ENCODE data around the gene TNFSF15.

Gene TNFSF15

GRCh38 chr9:114771889-114772288 is 34.0 kb downstream of the TNFSF15 start:
- Histone ChIP-seq H3K9me3 (ENCODE audit: insufficient read depth, low read length) (no peaks in the 10 kb centered on the region), H3F3A (ENCODE audit: insufficient read depth) (no peaks in the 10 kb centered on the region), H3K27me3 (ENCODE audit: low read length) (no peaks in the 10 kb centered on the region), H3K9me2 (replicated peaks; ENCODE audit: insufficient read depth, low read length) (no peaks in the 10 kb centered on the region), H3K4me3 (ENCODE audit: insufficient read depth, low read length, poor library complexity, severe bottlenecking) (no peak overlapping the region), H4K20me1 (ENCODE audit: low read depth, low read length) (no peaks in the 10 kb centered on the region), H3K9ac (ENCODE audit: low read length) (no peak overlapping the region), H3K4me2 (ENCODE audit: low read depth, low read length, poor library complexity, severe bottlenecking) (no peak overlapping the region), H3K36me3 (ENCODE audit: low read length) (no peaks in the 10 kb centered on the region), H3K27ac (ENCODE audit: low read depth, low read length) (no peak overlapping the region), H3K79me2 (ENCODE audit: insufficient read depth, low read length) (no peaks in the 10 kb centered on the region), H2AFZ (ENCODE audit: low read depth, low read length, severe bottlenecking) (no peak overlapping the region)
- TF ChIP-seq CTCF (IDR thresholded peaks at IDR 0.05; ENCODE audit: insufficient read depth, low read length, poor library complexity, severe bottlenecking) (no peak), EZH2phosphoT487 (conservative IDR thresholded peaks at IDR 0.05; ENCODE audit: low read length) (no peak)

DNA sequence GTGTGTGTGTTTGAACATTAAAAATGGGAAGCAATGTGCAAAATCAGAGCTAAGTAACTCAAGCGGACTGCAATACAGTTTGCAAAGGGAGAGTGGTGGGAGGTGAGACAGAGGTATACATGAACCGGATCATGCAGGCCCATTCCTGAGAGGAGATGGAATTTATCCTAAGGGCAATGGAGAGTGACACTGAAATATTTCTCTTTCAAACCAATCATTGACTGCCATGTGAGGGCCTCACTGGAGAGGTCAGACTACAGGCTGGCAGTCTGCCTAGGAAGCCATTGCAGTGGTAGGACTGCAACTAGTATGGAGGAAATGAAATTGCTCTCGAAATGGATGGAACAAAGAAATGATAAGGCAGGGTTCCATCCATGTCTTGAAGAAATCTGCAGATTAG is 34.8 kb downstream of the TNFSF15 start:
- Histone ChIP-seq H3K4me2 (ENCODE audit: low read depth, low read length, poor library complexity, severe bottlenecking) (no peak overlapping the region), H3F3A (ENCODE audit: insufficient read depth) (no peaks in the 10 kb centered on the region), H3K9me2 (replicated peaks; ENCODE audit: insufficient read depth, low read length) (no peaks in the 10 kb centered on the region), H3K79me2 (ENCODE audit: insufficient read depth, low read length) (no peaks in the 10 kb centered on the region), H4K20me1 (ENCODE audit: low read depth, low read length) (no peaks in the 10 kb centered on the region), H3K27me3 (ENCODE audit: low read length) (no peaks in the 10 kb centered on the region), H3K36me3 (ENCODE audit: low read length) (no peaks in the 10 kb centered on the region), H3K27ac (ENCODE audit: low read depth, low read length) (no peak overlapping the region), H3K9me3 (ENCODE audit: insufficient read depth, low read length) (no peaks in the 10 kb centered on the region), H3K4me3 (ENCODE audit: insufficient read depth, low read length, poor library complexity, severe bottlenecking) (no peak overlapping the region), H3K9ac (ENCODE audit: low read length) (no peak overlapping the region), H2AFZ (ENCODE audit: low read depth, low read length, severe bottlenecking) (no peak overlapping the region)
- no peak for TF ChIP-seq CTCF (IDR thresholded peaks at IDR 0.05; ENCODE audit: insufficient read depth, low read length, poor library complexity, severe bottlenecking)
- TF ChIP-seq EZH2phosphoT487 (conservative IDR thresholded peaks at IDR 0.05; ENCODE audit: low read length), result no peak

- H3K9ac ChIP-seq (ENCODE audit: low read length), result no peak overlapping the region
- H3K4me3 ChIP-seq (ENCODE audit: insufficient read depth, low read length, poor library complexity, severe bottlenecking), result no peak overlapping the region
- H3F3A ChIP-seq (ENCODE audit: insufficient read depth), result no peaks in the 10 kb centered on the region
- no peak overlapping the region for H2AFZ ChIP-seq (ENCODE audit: low read depth, low read length, severe bottlenecking)
- TF ChIP-seq EZH2phosphoT487 (conservative IDR thresholded peaks at IDR 0.05; ENCODE audit: low read length), result no peak
- TF ChIP-seq CTCF (IDR thresholded peaks at IDR 0.05; ENCODE audit: insufficient read depth, low read length, poor library complexity, severe bottlenecking), result no peak
- no peaks in the 10 kb centered on the region for H3K79me2 ChIP-seq (ENCODE audit: insufficient read depth, low read length)
- H3K27ac ChIP-seq (ENCODE audit: low read depth, low read length), result no peak overlapping the region
- H3K9me2 ChIP-seq (replicated peaks; ENCODE audit: insufficient read depth, low read length), result no peaks in the 10 kb centered on the region
- no peaks in the 10 kb centered on the region for H3K36me3 ChIP-seq (ENCODE audit: low read length)
- no peaks in the 10 kb centered on the region for H3K9me3 ChIP-seq (ENCODE audit: insufficient read depth, low read length)
- H4K20me1 ChIP-seq (ENCODE audit: low read depth, low read length), result no peaks in the 10 kb centered on the region
- no peaks in the 10 kb centered on the region for H3K27me3 ChIP-seq (ENCODE audit: low read length)
- H3K4me2 ChIP-seq (ENCODE audit: low read depth, low read length, poor library complexity, severe bottlenecking), result no peak overlapping the region
Measured at GRCh38 chr9:114769624-114770023, 36.2 kb downstream of the TNFSF15 start.
